CD4-positive, alpha-beta T cell treated with Interleukin-21 for 1 hour (primary cell): ENCODE results near the gene RASSF5.

Source experiments
- DNase-seq: peaks from one replicate; pipeline ENCODE4 v3.0.0-alpha.2; 2020

Gene RASSF5

GRCh38 chr1:206507284-206508129 lies at the start of gene RASSF5:
RASSF5 (plus strand) TSS chr1:206507531; CDS start chr1:206507603, 72 bp downstream.
- peak; percentile 85 for DNase-seq

DNA sequence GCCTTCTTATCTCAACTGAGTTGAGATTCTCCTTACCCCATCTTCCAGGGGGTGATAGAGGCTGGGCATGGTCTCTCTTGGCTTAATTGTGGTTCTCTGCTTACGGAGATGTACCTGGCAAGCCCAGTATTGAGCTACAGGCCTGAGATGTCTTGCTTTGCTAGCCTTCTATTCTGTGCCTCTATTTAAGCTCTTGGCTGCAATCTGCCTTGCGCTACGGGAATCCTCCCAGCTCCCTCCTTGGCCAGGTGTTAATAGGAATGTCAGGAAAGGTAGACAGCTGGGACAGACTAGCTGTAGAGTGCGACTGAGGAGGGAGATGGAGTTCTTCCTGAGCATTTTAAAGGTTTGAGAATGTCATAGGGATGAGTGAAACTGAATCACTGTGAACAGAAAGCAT lies 47.6 kb upstream of the RASSF5 start:
- no peak for DNase-seq

- no peak for DNase-seq
Measured at GRCh38 chr1:206460836-206461426, 46.4 kb upstream of the RASSF5 start.

GRCh38 chr1:206461602-206462455 lies 45.5 kb upstream of the RASSF5 start:
- DNase-seq: peak; percentile 84

DNA sequence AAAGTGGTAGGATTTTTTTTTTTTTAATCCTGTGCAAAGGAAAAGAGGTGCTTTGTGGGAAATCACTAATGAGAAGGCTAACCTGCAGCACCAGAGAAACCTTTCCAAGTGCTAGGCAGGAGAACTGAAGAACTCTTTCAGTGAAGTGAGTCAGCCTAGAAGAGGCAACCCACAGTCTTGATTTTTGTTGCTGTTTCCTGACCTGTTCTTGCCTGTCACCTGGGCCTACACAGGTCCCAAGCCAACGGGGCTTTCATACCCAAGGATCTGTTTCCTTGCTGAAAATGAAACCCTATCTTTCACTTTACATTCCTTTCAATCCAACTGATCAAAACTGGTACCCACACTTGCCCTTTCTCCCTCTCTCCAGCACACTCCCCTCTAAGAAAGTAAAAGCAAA lies 44.2 kb upstream of the RASSF5 start:
- DNase-seq: no peak

GRCh38 chr1:206463911-206464310 lies 43.4 kb upstream of the RASSF5 start:
- DNase-seq: no peak

- DNase-seq: no peak
Measured at GRCh38 chr1:206464456-206464964, 42.8 kb upstream of the RASSF5 start.

DNA sequence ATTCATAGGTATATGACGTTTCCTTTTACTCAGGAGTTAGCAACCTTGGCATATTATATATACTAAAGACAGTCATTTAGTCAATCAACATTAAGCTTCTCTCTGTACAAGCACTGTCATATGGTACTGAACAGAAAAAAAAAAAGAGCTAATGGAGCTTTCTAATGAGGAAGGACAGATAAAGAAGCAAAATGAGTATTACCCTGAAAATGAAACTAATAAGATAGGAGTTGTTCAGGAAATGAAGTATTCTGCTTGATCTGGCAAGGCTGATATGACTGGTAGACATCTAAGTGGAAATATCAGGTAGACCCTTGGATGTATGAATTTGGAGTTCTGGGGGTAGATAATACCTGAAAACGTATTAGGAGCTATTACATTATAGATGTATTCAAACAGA lies 41.4 kb upstream of the RASSF5 start:
- DNase-seq: peak; percentile 30

DNA sequence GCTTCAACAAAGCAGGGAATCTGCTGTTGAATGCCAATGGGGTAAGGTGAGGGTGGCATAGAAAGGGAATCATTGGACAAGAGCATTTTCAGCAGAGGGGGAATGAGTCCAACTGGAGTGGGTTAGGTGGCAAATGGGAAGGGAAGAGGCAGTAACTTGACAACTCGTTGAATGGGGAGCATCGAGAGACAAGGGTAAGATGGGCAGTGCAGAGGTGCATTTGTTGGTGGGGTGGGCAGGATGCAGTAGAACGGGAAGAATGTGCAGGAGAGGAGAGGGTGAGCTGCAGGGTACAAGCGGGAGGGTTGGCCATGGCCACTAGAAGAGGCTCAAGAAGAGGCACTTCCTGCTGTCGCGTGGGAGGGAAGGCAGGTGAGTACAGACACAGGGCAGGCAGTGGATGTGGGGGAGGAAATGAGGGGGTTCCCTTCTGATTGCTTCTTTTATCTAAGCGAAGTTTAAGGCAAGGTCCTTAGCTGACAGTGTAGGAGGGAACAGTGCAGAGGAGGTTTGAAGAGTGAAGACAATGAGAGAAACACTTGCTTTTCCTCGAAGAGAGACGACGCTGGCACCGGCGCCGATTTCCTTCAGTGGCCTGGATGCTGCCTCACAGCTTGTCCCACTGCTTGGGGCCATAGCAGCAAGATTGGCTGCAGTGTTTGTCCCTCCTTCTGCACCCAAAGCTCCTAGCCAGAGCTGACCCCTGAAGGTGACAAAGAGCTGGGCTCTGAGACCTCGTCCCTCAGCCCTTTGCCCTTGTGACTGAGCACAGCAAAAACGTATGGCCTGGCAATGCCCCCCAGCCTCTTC lies 40.3 kb upstream of the RASSF5 start:
- DNase-seq: no peak

GRCh38 chr1:206467915-206468314 lies 39.4 kb upstream of the RASSF5 start:
- DNase-seq: peak; percentile 41

DNA sequence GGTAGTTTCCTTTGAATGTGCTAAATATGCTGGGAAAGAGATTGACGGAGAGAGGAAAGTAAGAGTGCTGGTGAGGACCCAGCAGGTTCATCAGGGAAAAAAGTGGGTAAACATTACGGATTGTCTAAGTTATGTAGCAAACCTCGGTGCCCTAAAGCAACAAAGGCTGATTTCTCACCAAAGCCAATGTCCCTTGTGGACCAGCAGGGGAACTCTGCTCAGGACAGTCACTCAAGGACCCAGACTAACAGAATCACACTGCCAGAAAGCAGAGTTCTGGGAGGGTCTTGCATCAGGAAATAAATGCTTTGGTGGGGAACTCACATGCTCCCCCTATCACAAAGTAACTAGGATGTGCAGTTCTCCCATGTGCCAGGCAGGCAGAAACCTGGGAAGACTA lies 38.8 kb upstream of the RASSF5 start:
- DNase-seq: no peak

GRCh38 chr1:206469411-206469932 lies 37.9 kb upstream of the RASSF5 start:
- DNase-seq: peak; percentile 59

DNA sequence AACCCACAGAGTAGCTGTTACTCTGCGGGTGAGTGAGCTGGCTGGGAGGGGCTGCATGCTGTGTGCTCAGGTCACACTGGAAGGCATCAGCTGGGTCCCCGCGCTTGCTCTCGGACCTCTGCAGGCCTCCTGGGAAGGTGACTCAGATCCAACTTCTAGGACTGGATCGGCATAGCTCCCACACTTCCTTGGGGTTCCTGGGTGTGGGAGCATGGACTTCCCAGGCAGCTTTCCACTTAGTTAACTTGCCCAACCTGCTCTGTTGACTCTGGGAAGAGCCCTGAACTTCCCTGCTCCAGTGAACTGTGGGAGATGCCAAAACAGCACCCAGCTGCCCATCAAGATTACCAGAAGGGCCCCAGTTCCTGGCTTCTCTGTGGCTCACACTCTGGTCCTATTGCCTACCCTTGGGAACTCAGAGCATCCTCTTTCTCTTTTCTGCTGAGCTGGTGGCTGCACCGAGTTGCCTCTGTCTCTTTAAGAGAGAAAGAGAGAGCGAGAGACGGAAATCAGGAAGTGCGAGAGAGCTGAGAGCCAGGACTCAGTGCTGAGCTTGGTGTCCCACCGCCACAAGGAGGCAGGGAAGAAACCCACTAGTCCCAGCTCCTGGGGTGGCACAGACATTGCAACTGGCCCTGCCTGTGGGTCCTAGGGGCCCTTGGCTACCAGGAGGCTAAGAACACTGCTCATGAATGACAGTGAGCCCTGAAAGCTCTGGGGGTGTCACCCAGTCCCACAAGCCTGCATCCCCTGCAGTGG lies 37.2 kb upstream of the RASSF5 start, which contains the start of gene IKBKE:
TSS of gene IKBKE (plus strand) at position 544 of the 759 bp plus-strand sequence. CDS start 2,752 bp downstream, outside the sequence.
- DNase-seq: peak; percentile 59

GRCh38 chr1:206470692-206471414 lies 36.5 kb upstream of the RASSF5 start:
- peak; percentile 45 for DNase-seq

DNA sequence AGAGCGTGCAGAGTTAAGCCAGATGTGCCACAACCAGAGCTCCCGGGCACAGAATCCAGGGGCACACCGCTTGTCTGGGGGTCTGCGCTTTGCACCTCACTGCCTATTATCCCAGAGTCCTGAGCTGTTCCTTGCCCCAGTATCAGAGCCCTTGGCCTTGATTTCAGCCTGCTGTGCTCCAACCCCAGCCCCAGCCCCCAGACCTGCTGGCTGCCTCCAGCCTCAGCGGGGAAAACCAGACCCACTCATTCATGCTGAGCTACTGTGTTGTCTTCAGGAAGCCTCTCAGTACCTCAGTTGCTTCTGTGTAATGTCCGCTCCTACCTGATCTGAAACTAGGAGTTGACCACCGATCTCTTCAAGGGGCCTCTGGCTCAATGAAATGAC lies 35.9 kb upstream of the RASSF5 start:
- no peak for DNase-seq

DNA sequence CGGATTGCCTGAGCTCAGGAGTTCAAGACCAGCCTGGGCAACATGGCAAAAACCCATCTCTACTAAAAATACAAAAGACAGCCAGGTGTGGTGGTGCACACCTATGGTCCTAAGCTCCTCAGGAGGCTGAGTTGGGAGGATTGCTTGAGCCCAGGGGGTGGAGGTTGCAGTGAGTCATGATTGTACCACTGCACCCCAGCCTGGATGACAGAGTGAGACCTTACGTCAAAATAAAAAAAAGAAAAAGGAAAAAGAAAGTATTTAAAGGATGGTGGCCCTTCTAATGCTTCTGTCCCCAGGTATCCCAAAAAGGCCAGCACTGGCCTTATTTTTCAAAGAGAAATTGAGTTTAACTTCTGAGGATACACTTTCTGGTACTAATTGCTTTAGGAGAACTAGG lies 35.3 kb upstream of the RASSF5 start:
- DNase-seq: no peak

GRCh38 chr1:206472454-206472853 lies 34.9 kb upstream of the RASSF5 start:
- DNase-seq: peak; percentile 50

DNA sequence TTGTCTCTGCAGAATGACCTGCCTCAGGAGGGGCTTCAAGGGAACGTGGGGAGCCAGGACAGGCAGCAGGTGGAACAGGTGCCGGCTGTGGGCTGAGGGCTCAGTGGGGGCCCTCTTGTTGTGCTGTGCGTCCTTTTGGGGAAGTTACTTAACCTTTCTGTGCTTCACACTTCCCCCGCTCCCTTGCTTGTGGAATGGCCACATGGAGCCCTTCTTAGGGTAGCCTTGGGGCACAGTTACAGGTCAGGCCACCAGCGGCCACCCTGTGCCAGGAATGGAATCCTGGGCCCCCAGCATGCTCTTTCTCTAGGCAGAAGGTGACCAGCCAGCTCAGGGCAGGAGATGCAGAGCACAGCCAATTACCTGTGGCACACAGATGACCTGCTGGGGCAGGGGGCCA lies 34.4 kb upstream of the RASSF5 start:
- DNase-seq: no peak

GRCh38 chr1:206476058-206476457 lies 31.3 kb upstream of the RASSF5 start:
- DNase-seq: no peak

GRCh38 chr1:206476591-206476990 lies 30.7 kb upstream of the RASSF5 start:
- no peak for DNase-seq

DNA sequence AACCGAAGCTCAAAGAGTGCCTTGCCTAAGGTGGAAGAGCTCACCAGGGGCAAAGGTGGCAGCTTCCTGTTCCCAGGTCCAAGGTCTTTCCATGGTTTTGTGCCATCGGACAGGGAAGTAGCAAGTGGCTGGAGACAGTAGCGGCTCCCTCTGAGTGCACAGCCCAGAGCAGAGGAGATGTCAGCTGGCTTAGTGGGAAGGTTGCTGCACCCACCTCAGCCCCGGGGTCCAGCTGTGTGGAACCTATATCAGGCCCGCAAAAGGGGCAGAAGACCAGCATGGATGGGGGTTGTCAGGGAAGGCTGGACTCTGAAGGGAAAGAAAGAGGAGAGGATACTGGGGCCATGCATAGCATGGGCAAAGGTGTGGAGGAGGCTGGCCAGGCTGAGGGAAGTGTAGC lies 30.2 kb upstream of the RASSF5 start:
- DNase-seq: no peak
